Measurements from ENCODE around the gene FN1.

FN1 gene

GRCh38 chr2:215369181-215369760, 66.6 kb downstream of the FN1 start:
- Histone ChIP-seq H3K27me3 (ENCODE audit: control insufficient read depth, insufficient read depth, low read length) (no peaks in the 10 kb centered on the region), H3K36me3 (ENCODE audit: control insufficient read depth, insufficient read depth, low read length) (peaks cover 87% of the 10 kb centered on the region), H3K9ac (ENCODE audit: low read depth, low read length) (no peak overlapping the region), H3K4me1 (ENCODE audit: control insufficient read depth, insufficient read depth, low read length) (no peaks in the 10 kb centered on the region), H3K27ac (ENCODE audit: low read depth, low read length) (no peak overlapping the region), H3K9me3 (ENCODE audit: control insufficient read depth, insufficient read depth, low read length) (no peaks in the 10 kb centered on the region), H3K4me3 (ENCODE audit: low read depth, low read length) (no peak overlapping the region)

GRCh38 chr2:215368493-215368809, 67.4 kb downstream of the FN1 start:
- peaks cover 90% of the 10 kb centered on the region for H3K36me3 ChIP-seq (ENCODE audit: control insufficient read depth, insufficient read depth, low read length)

GRCh38 chr2:215367662-215368492, 68.0 kb downstream of the FN1 start:
- Histone ChIP-seq H3K27ac (ENCODE audit: low read depth, low read length) (no peak overlapping the region), H3K4me1 (ENCODE audit: control insufficient read depth, insufficient read depth, low read length) (no peaks in the 10 kb centered on the region), H3K9me3 (ENCODE audit: control insufficient read depth, insufficient read depth, low read length) (no peaks in the 10 kb centered on the region), H3K27me3 (ENCODE audit: control insufficient read depth, insufficient read depth, low read length) (no peaks in the 10 kb centered on the region), H3K4me3 (ENCODE audit: low read depth, low read length) (no peak overlapping the region), H3K9ac (ENCODE audit: low read depth, low read length) (no peak overlapping the region), H3K36me3 (ENCODE audit: control insufficient read depth, insufficient read depth, low read length) (peaks cover 90% of the 10 kb centered on the region)

More at GRCh38 chr2:215368493-215368809, 67.4 kb downstream of the FN1 start:
- Histone ChIP-seq H3K9ac (ENCODE audit: low read depth, low read length) (no peak overlapping the region), H3K4me3 (ENCODE audit: low read depth, low read length) (no peak overlapping the region), H3K4me1 (ENCODE audit: control insufficient read depth, insufficient read depth, low read length) (no peaks in the 10 kb centered on the region), H3K27me3 (ENCODE audit: control insufficient read depth, insufficient read depth, low read length) (no peaks in the 10 kb centered on the region), H3K9me3 (ENCODE audit: control insufficient read depth, insufficient read depth, low read length) (no peaks in the 10 kb centered on the region), H3K27ac (ENCODE audit: low read depth, low read length) (no peak overlapping the region)

- H3K36me3 ChIP-seq (ENCODE audit: control insufficient read depth, insufficient read depth, low read length) = peaks cover 90% of the 10 kb centered on the region
- H3K9ac ChIP-seq (ENCODE audit: low read depth, low read length) = no peak overlapping the region
- H3K4me3 ChIP-seq (ENCODE audit: low read depth, low read length) = no peak overlapping the region
- no peaks in the 10 kb centered on the region for H3K9me3 ChIP-seq (ENCODE audit: control insufficient read depth, insufficient read depth, low read length)
- H3K27me3 ChIP-seq (ENCODE audit: control insufficient read depth, insufficient read depth, low read length) = no peaks in the 10 kb centered on the region
- no peak overlapping the region for H3K27ac ChIP-seq (ENCODE audit: low read depth, low read length)
- H3K4me1 ChIP-seq (ENCODE audit: control insufficient read depth, insufficient read depth, low read length) = no peaks in the 10 kb centered on the region
These were observed 69.3 kb downstream of the FN1 start for GRCh38 chr2:215366440-215367032.

- Histone ChIP-seq H3K4me3 (ENCODE audit: low read depth, low read length) (no peak overlapping the region), H3K9me3 (ENCODE audit: control insufficient read depth, insufficient read depth, low read length) (no peaks in the 10 kb centered on the region), H3K27me3 (ENCODE audit: control insufficient read depth, insufficient read depth, low read length) (no peaks in the 10 kb centered on the region), H3K9ac (ENCODE audit: low read depth, low read length) (no peak overlapping the region), H3K4me1 (ENCODE audit: control insufficient read depth, insufficient read depth, low read length) (no peaks in the 10 kb centered on the region), H3K27ac (ENCODE audit: low read depth, low read length) (no peak overlapping the region), H3K36me3 (ENCODE audit: control insufficient read depth, insufficient read depth, low read length) (peaks cover 94% of the 10 kb centered on the region)
These were observed 70.6 kb downstream of the FN1 start for GRCh38 chr2:215365184-215365658.

GRCh38 chr2:215364157-215365155, 71.4 kb downstream of the FN1 start:
- Histone ChIP-seq H3K36me3 (ENCODE audit: control insufficient read depth, insufficient read depth, low read length) (peaks cover 92% of the 10 kb centered on the region), H3K9me3 (ENCODE audit: control insufficient read depth, insufficient read depth, low read length) (no peaks in the 10 kb centered on the region), H3K4me3 (ENCODE audit: low read depth, low read length) (no peak overlapping the region)

GRCh38 chr2:215363461-215364156, 72.3 kb downstream of the FN1 start:
- Histone ChIP-seq H3K9ac (ENCODE audit: low read depth, low read length) (no peak overlapping the region), H3K9me3 (ENCODE audit: control insufficient read depth, insufficient read depth, low read length) (no peaks in the 10 kb centered on the region), H3K36me3 (ENCODE audit: control insufficient read depth, insufficient read depth, low read length) (peaks cover 89% of the 10 kb centered on the region), H3K4me1 (ENCODE audit: control insufficient read depth, insufficient read depth, low read length) (no peaks in the 10 kb centered on the region), H3K27ac (ENCODE audit: low read depth, low read length) (no peak overlapping the region), H3K4me3 (ENCODE audit: low read depth, low read length) (no peak overlapping the region), H3K27me3 (ENCODE audit: control insufficient read depth, insufficient read depth, low read length) (no peaks in the 10 kb centered on the region)

More at GRCh38 chr2:215364157-215365155, 71.4 kb downstream of the FN1 start:
- Histone ChIP-seq H3K27me3 (ENCODE audit: control insufficient read depth, insufficient read depth, low read length) (no peaks in the 10 kb centered on the region), H3K4me1 (ENCODE audit: control insufficient read depth, insufficient read depth, low read length) (no peaks in the 10 kb centered on the region), H3K27ac (ENCODE audit: low read depth, low read length) (no peak overlapping the region), H3K9ac (ENCODE audit: low read depth, low read length) (no peak overlapping the region)

GRCh38 chr2:215363039-215363438, 72.8 kb downstream of the FN1 start:
- Histone ChIP-seq H3K9me3 (ENCODE audit: control insufficient read depth, insufficient read depth, low read length) (no peaks in the 10 kb centered on the region), H3K27me3 (ENCODE audit: control insufficient read depth, insufficient read depth, low read length) (no peaks in the 10 kb centered on the region), H3K9ac (ENCODE audit: low read depth, low read length) (no peak overlapping the region), H3K36me3 (ENCODE audit: control insufficient read depth, insufficient read depth, low read length) (peaks cover 83% of the 10 kb centered on the region), H3K27ac (ENCODE audit: low read depth, low read length) (no peak overlapping the region), H3K4me1 (ENCODE audit: control insufficient read depth, insufficient read depth, low read length) (no peaks in the 10 kb centered on the region), H3K4me3 (ENCODE audit: low read depth, low read length) (no peak overlapping the region)

- Histone ChIP-seq H3K9ac (ENCODE audit: low read depth, low read length) (no peak overlapping the region), H3K27ac (ENCODE audit: low read depth, low read length) (no peak overlapping the region)
These were observed 73.3 kb downstream of the FN1 start for GRCh38 chr2:215362562-215362904.

GRCh38 chr2:215361876-215362561, 73.8 kb downstream of the FN1 start:
- H3K4me3 ChIP-seq (ENCODE audit: low read depth, low read length) = no peak overlapping the region
- no peak overlapping the region for H3K27ac ChIP-seq (ENCODE audit: low read depth, low read length)
- no peaks in the 10 kb centered on the region for H3K9me3 ChIP-seq (ENCODE audit: control insufficient read depth, insufficient read depth, low read length)
- no peaks in the 10 kb centered on the region for H3K4me1 ChIP-seq (ENCODE audit: control insufficient read depth, insufficient read depth, low read length)
- H3K27me3 ChIP-seq (ENCODE audit: control insufficient read depth, insufficient read depth, low read length) = no peaks in the 10 kb centered on the region
- H3K9ac ChIP-seq (ENCODE audit: low read depth, low read length) = no peak overlapping the region
- peaks cover 73% of the 10 kb centered on the region for H3K36me3 ChIP-seq (ENCODE audit: control insufficient read depth, insufficient read depth, low read length)

More at GRCh38 chr2:215362562-215362904, 73.3 kb downstream of the FN1 start:
- no peak overlapping the region for H3K4me3 ChIP-seq (ENCODE audit: low read depth, low read length)
- no peaks in the 10 kb centered on the region for H3K27me3 ChIP-seq (ENCODE audit: control insufficient read depth, insufficient read depth, low read length)
- H3K9me3 ChIP-seq (ENCODE audit: control insufficient read depth, insufficient read depth, low read length) = no peaks in the 10 kb centered on the region
- H3K36me3 ChIP-seq (ENCODE audit: control insufficient read depth, insufficient read depth, low read length) = peaks cover 78% of the 10 kb centered on the region
- no peaks in the 10 kb centered on the region for H3K4me1 ChIP-seq (ENCODE audit: control insufficient read depth, insufficient read depth, low read length)
